Measurements from ENCODE around the gene CIBAR2.
A peak's percentile ranks its signal among the peaks of the same experiment; 100 is the strongest.
"Not testable (repeated sequence)": the region's sequence is repeated elsewhere in the genome, so short reads cannot be mapped to it uniquely, and the experiment has no call there.

Gene CIBAR2

DNA sequence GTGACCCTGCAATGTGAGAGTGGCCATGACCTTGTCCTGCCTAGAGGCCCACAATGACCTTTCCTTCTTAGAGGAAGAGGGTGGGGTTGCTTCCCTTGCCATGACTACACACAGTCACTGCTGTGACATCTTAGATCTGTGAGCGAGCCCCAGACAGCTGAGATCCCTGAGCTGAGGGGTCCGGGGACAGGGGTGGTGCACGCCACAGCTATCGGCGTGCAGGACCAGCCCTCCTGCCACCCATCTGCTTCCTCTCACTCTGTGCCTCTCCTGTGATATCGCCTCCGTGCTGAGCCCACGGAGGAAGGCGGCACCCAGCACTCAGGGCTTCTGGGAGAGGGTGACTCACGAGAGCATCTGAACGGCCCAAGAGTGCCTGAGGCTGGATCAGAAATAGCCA is 49.4 kb downstream of the CIBAR2 start:
- Histone ChIP-seq H3K9ac (ENCODE audit: low read length) (no peak overlapping the region), H3K27ac (ENCODE audit: low read depth, low read length) (no peak overlapping the region), H3K9me3 (ENCODE audit: low read length) (no peaks in the 10 kb centered on the region), H3K4me1 (ENCODE audit: insufficient read depth, low read length) (no peaks in the 10 kb centered on the region), H3K36me3 (ENCODE audit: insufficient read depth, low read length) (peaks cover 11% of the 10 kb centered on the region), H3K27me3 (ENCODE audit: control insufficient read depth in 1 of 2, insufficient read depth in 2 of 2, low read length in 2 of 2) (no peaks in the 10 kb centered on the region), H3K4me3 (ENCODE audit: low read depth in 1 of 2, low read length in 2 of 2) (no peak overlapping the region)

DNA sequence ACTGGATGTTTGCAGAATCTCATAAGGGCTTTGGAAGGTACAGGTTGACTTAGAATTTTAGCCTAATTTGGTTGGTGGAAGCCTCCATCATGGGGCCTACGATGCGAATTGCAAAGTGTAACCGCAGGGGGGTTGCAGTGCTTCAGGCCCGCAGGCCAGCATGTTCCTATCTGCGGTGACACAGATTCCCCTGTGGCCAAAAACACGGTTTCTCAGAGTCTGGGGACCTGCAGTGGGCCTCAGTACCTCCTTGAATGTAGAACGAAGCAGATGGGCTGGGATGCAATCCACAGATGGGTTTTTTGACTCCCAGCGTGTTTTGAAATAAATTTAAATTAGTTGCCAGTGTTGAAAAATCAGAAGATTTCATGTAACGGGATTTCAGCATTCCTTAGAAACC is 49.9 kb downstream of the CIBAR2 start:
- H3K9ac ChIP-seq (ENCODE audit: low read length): no peak overlapping the region
- no peak overlapping the region for H3K27ac ChIP-seq (ENCODE audit: low read depth, low read length)
- H3K27me3 ChIP-seq (ENCODE audit: control insufficient read depth in 1 of 2, insufficient read depth in 2 of 2, low read length in 2 of 2): no peaks in the 10 kb centered on the region
- peaks cover 6% of the 10 kb centered on the region for H3K36me3 ChIP-seq (ENCODE audit: insufficient read depth, low read length)
- H3K4me3 ChIP-seq (ENCODE audit: low read depth in 1 of 2, low read length in 2 of 2): no peak overlapping the region
- H3K9me3 ChIP-seq (ENCODE audit: low read length): no peaks in the 10 kb centered on the region
- H3K4me1 ChIP-seq (ENCODE audit: insufficient read depth, low read length): no peaks in the 10 kb centered on the region

GRCh38 chr16:85061566-85061965 is 50.7 kb downstream of the CIBAR2 start:
- H3K27ac ChIP-seq (ENCODE audit: low read depth, low read length): no peak overlapping the region
- H3K9ac ChIP-seq (ENCODE audit: low read length): no peak overlapping the region
- H3K9me3 ChIP-seq (ENCODE audit: low read length): no peaks in the 10 kb centered on the region
- H3K27me3 ChIP-seq (ENCODE audit: control insufficient read depth in 1 of 2, insufficient read depth in 2 of 2, low read length in 2 of 2): no peaks in the 10 kb centered on the region
- no peaks in the 10 kb centered on the region for H3K36me3 ChIP-seq (ENCODE audit: insufficient read depth, low read length)
- no peak overlapping the region for H3K4me3 ChIP-seq (ENCODE audit: low read depth in 1 of 2, low read length in 2 of 2)
- H3K4me1 ChIP-seq (ENCODE audit: insufficient read depth, low read length): peaks cover 3% of the 10 kb centered on the region

DNA sequence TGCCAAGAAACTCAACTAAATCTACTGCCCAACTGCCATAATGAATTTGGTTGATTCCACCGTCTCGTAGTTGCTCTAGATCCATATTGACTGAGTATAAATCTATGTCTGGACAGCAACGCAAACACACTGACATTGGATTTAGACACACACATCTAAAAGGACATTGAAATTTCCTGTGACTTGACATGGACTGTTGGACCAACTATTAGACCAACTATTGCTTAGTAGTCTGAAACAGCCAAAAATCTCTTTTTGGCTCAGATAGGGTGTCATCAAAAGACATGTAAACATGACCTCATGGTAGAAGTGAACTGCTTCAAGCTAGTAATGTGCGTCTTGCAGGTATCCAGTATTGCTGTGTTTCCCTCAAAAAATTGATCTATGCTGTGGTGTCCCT is 53.4 kb downstream of the CIBAR2 start:
- no peak overlapping the region for H3K27ac ChIP-seq (ENCODE audit: low read depth, low read length)
- H3K36me3 ChIP-seq (ENCODE audit: insufficient read depth, low read length): no peaks in the 10 kb centered on the region
- no peaks in the 10 kb centered on the region for H3K9me3 ChIP-seq (ENCODE audit: low read length)
- no peak overlapping the region for H3K9ac ChIP-seq (ENCODE audit: low read length)
- no peaks in the 10 kb centered on the region for H3K27me3 ChIP-seq (ENCODE audit: control insufficient read depth in 1 of 2, insufficient read depth in 2 of 2, low read length in 2 of 2)
- peaks cover 16% of the 10 kb centered on the region for H3K4me1 ChIP-seq (ENCODE audit: insufficient read depth, low read length)
- no peak overlapping the region for H3K4me3 ChIP-seq (ENCODE audit: low read depth in 1 of 2, low read length in 2 of 2)

DNA sequence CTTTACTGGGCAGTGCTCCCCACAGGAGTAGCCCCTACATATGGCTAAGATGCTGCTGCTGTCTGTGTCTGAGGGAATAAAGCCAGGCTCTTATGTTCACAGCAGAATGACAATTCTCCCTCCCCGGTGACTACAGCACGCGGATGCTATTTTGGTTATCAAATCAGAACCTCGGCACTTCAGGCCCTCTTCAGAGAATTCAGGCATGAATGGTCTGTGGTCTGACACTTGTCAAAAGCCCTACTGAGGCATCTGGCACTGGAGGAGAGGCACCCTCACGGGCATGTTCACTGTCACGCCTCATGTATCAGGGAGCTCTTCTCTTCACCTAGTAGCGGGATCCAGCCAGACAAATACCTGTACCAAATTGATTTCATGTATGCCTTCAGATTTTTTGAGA is 54.3 kb downstream of the CIBAR2 start:
- Histone ChIP-seq H3K9ac (ENCODE audit: low read length) (no peak overlapping the region), H3K27me3 (ENCODE audit: control insufficient read depth in 1 of 2, insufficient read depth in 2 of 2, low read length in 2 of 2) (no peaks in the 10 kb centered on the region), H3K9me3 (ENCODE audit: low read length) (no peaks in the 10 kb centered on the region), H3K36me3 (ENCODE audit: insufficient read depth, low read length) (no peaks in the 10 kb centered on the region), H3K4me3 (ENCODE audit: low read depth in 1 of 2, low read length in 2 of 2) (no peak overlapping the region), H3K4me1 (ENCODE audit: insufficient read depth, low read length) (peaks cover 16% of the 10 kb centered on the region), H3K27ac (ENCODE audit: low read depth, low read length) (no peak overlapping the region)

DNA sequence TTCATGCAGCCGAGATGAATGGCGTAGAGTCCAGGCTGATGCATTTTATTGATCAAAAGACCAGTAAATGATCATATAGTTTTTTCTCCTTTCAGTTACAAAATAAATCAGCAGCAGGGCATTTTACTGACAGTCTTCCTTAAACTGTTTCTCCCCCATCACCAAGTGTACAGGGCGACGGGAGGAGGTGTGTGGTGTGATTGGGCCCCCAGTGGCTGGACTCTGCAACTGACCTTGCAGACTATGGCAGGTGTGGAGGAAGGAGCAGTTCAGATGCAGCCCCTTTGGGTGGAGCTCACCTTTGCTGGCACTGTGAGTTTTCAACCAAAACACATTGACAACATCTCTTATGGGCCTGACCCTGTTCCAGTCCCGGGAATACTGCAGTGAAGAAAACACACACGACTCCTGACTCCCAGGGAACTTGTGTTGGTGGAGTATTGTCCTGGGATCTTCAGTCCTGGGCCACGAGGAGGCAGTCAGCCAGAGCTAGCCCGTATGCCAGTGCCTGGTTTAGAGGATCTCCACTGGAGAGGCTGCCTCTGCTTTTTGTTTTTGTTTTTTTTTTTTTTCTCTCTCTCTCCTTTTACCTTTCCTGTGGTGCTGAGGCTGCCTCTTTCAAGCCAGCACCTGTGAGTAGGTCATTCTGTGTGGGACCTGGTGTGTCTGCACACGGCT is 54.9 kb downstream of the CIBAR2 start:
- H3K27me3 ChIP-seq (ENCODE audit: control insufficient read depth in 1 of 2, insufficient read depth in 2 of 2, low read length in 2 of 2): no peaks in the 10 kb centered on the region
- no peak overlapping the region for H3K27ac ChIP-seq (ENCODE audit: low read depth, low read length)
- no peaks in the 10 kb centered on the region for H3K9me3 ChIP-seq (ENCODE audit: low read length)
- no peaks in the 10 kb centered on the region for H3K36me3 ChIP-seq (ENCODE audit: insufficient read depth, low read length)
- no peak overlapping the region for H3K9ac ChIP-seq (ENCODE audit: low read length)
- H3K4me1 ChIP-seq (ENCODE audit: insufficient read depth, low read length): peaks cover 16% of the 10 kb centered on the region
- H3K4me3 ChIP-seq (ENCODE audit: low read depth in 1 of 2, low read length in 2 of 2): no peak overlapping the region

- H3K4me1 ChIP-seq (ENCODE audit: insufficient read depth, low read length): peaks cover 16% of the 10 kb centered on the region
- H3K27me3 ChIP-seq (ENCODE audit: control insufficient read depth in 1 of 2, insufficient read depth in 2 of 2, low read length in 2 of 2): no peaks in the 10 kb centered on the region
- no peaks in the 10 kb centered on the region for H3K9me3 ChIP-seq (ENCODE audit: low read length)
- peak overlapping the region; percentile 25 to 51 for H3K4me3 ChIP-seq (ENCODE audit: low read depth in 1 of 2, low read length in 2 of 2)
- no peaks in the 10 kb centered on the region for H3K36me3 ChIP-seq (ENCODE audit: insufficient read depth, low read length)
- H3K27ac ChIP-seq (ENCODE audit: low read depth, low read length): peak overlapping the region; percentile 54
- peak overlapping the region; percentile 32 for H3K9ac ChIP-seq (ENCODE audit: low read length)
Observed at GRCh38 chr16:85056211-85056748, 56.0 kb downstream of the CIBAR2 start.

DNA sequence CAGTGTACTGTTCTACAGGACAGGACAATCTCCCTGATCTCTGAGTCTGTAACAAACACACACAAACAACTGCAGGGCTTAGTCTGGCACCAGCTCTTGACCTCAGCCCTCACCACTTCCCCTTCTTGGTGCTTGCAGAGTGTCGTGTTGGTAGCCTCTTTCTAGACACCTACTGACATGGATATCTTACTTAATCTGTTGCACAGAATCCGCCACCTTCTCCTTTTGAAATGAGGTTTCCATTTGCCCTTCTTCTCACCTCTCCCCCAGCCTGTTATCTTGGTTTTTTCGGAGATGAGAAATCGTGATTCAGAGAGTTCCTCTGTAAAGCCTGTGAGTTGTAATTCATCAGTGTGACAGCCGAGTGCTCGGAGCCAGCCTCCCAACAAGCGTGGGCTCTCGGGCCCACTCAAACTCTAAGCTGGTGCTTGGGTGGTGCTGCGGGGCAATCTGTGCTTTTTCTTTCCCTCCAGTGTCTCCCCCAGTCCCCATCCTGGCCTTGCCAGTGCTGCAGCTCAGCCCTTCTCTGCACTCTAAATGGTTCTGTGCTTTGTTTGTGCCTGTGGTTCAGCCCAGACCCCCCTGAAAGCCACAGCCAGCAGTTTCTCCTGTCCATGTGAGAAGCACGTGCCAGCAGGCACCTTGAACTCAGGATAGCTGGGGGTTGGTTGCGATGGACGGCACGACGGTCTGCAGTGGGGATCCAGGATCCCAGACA is 56.6 kb downstream of the CIBAR2 start:
- H3K36me3 ChIP-seq (ENCODE audit: insufficient read depth, low read length): no peaks in the 10 kb centered on the region
- H3K27ac ChIP-seq (ENCODE audit: low read depth, low read length): peak overlapping the region; percentile 54
- H3K9me3 ChIP-seq (ENCODE audit: low read length): no peaks in the 10 kb centered on the region
- peaks cover 16% of the 10 kb centered on the region for H3K4me1 ChIP-seq (ENCODE audit: insufficient read depth, low read length)
- H3K9ac ChIP-seq (ENCODE audit: low read length): peak overlapping the region; percentile 32
- H3K27me3 ChIP-seq (ENCODE audit: control insufficient read depth in 1 of 2, insufficient read depth in 2 of 2, low read length in 2 of 2): no peaks in the 10 kb centered on the region
- peak overlapping the region; percentile 25 to 51 for H3K4me3 ChIP-seq (ENCODE audit: low read depth in 1 of 2, low read length in 2 of 2)

GRCh38 chr16:85054948-85055492 is 57.3 kb downstream of the CIBAR2 start:
- peak overlapping the region; percentile 54 for H3K27ac ChIP-seq (ENCODE audit: low read depth, low read length)
- H3K9me3 ChIP-seq (ENCODE audit: low read length): no peaks in the 10 kb centered on the region
- H3K4me1 ChIP-seq (ENCODE audit: insufficient read depth, low read length): peaks cover 16% of the 10 kb centered on the region
- no peaks in the 10 kb centered on the region for H3K36me3 ChIP-seq (ENCODE audit: insufficient read depth, low read length)
- H3K9ac ChIP-seq (ENCODE audit: low read length): peak overlapping the region; percentile 32
- no peaks in the 10 kb centered on the region for H3K27me3 ChIP-seq (ENCODE audit: control insufficient read depth in 1 of 2, insufficient read depth in 2 of 2, low read length in 2 of 2)
- H3K4me3 ChIP-seq (ENCODE audit: low read depth in 1 of 2, low read length in 2 of 2): peak overlapping the region in 1 of 2 donors; percentile 51

DNA sequence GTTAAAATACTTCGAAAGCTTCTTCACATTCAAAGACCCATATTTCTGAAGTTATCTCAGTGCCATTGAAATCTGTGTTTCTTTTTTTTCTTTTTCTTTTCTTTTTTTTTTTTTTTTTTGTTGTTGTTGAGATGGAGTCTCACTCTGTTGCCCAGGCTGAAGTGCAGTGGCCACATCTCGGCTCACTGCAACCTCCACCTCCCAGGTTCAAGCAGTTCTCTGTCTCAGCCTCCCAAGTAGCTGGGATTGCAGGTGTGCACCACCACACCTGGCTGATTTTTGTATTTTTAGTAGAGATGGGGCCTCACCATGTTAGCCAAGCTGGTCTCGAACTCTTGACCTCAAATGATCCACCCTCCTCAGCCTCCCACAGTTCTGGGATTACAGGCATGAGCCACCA is 58.0 kb downstream of the CIBAR2 start:
- H3K9me3 ChIP-seq (ENCODE audit: low read length); H3K4me3 ChIP-seq (ENCODE audit: low read depth in 1 of 2, low read length in 2 of 2); H3K27ac ChIP-seq (ENCODE audit: low read depth, low read length); H3K9ac ChIP-seq (ENCODE audit: low read length); H3K27me3 ChIP-seq (ENCODE audit: control insufficient read depth in 1 of 2, insufficient read depth in 2 of 2, low read length in 2 of 2); H3K36me3 ChIP-seq (ENCODE audit: insufficient read depth, low read length): not testable (repeated sequence)
- H3K4me1 ChIP-seq (ENCODE audit: insufficient read depth, low read length): peaks cover 16% of the 10 kb centered on the region

DNA sequence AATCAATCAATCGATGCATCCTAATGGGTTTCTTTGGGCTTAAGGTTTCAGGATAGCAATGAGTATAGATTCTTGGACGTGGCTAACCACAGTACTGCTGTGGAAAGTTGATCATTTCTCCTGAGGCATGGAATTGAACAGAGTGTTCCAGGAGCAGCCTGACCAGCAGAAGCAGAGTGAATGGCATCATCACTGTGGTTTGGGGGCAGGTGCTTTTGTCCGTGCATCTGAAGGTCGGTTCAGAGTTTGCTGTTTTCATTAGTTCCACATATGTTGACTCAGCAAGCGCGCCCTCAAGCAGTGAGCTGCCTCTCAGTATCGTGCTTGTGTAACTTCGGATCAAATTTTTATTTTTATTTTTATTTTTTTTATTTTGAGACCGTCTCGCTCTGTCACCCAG is 59.7 kb downstream of the CIBAR2 start:
- no peaks in the 10 kb centered on the region for H3K9me3 ChIP-seq (ENCODE audit: low read length)
- H3K4me3 ChIP-seq (ENCODE audit: low read depth in 1 of 2, low read length in 2 of 2): no peak overlapping the region
- H3K27ac ChIP-seq (ENCODE audit: low read depth, low read length): no peak overlapping the region
- H3K4me1 ChIP-seq (ENCODE audit: insufficient read depth, low read length): peaks cover 16% of the 10 kb centered on the region
- H3K9ac ChIP-seq (ENCODE audit: low read length): no peak overlapping the region
- no peaks in the 10 kb centered on the region for H3K36me3 ChIP-seq (ENCODE audit: insufficient read depth, low read length)
- H3K27me3 ChIP-seq (ENCODE audit: control insufficient read depth in 1 of 2, insufficient read depth in 2 of 2, low read length in 2 of 2): no peaks in the 10 kb centered on the region

Measured in muscle layer of colon (tissue), 2 donors.